ENCODE results near the gene BRI3.

Gene BRI3, protein sequence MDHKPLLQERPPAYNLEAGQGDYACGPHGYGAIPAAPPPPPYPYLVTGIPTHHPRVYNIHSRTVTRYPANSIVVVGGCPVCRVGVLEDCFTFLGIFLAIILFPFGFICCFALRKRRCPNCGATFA

DNA sequence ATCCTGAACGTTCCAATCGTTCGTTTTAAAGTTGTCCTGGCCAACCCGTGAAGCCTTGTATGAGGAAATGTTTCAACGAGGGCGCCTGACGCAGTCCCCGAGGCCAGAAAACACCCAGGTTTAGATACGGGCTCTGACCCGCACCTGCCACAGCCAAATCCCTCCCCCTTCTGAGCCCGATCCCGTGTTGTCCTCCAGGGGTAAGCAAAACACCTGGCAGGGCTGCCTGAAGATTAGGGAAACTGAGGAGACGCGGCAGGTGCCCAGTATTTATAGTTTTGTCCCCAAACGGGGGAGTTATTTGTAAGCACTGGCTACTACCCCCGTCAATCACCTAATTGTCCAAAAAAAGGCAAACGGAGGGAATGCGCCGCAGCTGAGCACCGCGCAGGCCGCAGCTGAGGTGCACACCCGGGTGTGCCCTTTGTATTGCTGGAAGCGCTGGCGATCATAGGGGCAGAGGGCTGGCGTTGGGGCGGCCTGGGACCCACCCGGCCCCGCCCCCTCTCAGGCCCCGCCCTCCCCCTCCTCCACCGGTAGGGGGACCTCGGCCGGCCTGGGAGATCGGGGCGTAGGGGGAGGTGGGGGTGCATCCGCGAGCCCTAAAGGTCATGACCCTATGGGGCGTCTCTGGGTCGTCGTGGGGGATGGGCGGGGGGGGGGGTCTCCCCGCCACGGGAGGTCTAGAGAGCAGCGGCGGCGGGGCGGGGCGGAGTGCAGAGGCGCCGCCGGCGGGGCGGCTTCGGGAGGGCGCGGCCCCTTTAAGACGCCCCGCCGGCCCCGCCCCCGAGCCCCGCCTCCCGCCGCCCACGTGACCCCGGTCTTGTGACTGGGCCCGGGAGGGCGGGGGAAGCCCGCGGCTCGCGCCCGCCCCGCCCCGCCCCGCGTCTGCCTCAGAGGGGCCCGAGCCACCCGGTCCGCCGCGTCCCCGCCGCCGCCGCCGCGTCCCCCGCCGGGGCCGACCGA, at the start of gene BRI3:
TSS of gene BRI3 (plus strand) at position 896 of the 966 bp plus-strand sequence. CDS start 110 bp downstream, outside the sequence.
- DNase-seq (ENCODE audit: low read depth in 2 of 2), result peak; percentile 78 to 90

DNA sequence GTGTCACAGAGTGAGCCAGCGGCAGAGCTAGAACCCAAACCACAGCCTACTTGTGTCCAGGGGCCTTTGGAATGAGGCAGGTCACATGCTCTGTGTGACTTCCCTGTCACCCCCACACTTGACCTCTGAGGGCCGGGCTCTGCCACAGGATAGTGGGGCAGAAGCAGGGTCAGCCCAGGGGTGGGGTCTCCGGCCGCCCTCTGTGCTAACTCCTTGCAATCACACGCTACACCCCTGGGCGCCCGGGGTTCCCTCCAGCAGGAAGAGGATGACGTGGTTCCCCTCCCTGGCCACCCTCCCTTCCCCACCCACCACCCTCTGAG, 49.3 kb upstream of the BRI3 start:
- DNase-seq (ENCODE audit: low read depth in 2 of 2), result no peak

DNA sequence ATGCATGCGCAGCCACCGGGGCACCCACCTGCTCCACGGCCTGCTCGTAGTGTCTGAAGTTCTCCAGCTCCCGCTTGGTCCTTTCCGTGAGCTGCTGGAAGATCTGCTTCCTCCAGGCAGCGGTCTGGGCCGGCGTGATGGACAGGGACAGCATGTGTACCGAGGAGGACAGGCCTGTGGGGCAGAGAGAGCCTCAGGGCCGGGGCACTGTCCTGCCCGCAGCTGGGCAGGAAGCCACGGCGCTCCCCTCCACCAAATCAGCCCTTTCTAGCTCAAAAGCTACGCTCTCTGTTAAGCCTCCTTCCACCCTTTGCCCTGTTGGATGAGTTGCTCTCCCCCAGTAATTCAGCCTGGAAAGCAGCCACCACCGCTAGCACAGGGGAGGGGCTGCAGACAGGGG, 48.7 kb upstream of the BRI3 start:
- no peak for DNase-seq (ENCODE audit: low read depth in 2 of 2)

DNA sequence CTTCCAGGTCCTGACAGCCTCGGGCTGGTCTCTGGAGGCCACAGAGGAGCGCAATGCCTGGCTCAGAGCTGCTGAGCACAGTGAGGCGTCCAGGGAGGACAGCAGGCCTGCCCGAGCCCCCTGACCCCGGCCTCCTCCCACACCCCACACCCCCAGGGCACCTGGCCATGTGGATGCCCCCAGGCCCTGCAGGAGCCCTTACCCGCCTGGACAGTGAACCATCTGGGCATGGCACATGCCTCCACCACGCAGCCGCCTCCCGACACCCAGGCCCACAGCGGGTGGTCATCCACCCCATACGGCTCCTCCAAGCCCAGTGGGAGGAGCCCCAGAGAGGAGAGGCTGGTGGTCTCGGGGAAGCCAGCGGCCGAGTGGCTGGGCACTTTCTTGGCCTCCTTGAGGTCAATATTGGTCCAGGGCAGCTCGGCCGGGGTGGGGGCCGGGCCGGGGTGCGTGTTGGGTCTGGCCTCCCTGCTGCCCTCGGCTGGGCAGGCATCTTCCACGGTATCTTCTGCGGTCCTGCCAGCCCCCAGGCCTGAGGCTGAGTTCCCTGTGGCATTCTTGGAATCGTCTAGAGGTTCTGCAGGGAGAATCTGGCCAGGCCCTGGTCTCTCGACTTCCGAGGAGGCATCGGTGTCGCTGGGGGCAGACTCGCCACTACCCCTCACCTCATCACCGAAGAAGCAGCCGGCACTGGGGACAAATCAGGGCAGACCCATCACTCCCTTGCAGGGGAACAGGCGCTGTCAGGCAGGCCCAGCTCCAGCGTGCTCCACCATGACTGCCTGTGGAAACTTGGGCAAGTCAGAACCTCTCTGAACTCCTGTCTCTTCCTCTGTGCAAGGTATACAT, 48.0 kb upstream of the BRI3 start:
- no peak for DNase-seq (ENCODE audit: low read depth in 2 of 2)

DNA sequence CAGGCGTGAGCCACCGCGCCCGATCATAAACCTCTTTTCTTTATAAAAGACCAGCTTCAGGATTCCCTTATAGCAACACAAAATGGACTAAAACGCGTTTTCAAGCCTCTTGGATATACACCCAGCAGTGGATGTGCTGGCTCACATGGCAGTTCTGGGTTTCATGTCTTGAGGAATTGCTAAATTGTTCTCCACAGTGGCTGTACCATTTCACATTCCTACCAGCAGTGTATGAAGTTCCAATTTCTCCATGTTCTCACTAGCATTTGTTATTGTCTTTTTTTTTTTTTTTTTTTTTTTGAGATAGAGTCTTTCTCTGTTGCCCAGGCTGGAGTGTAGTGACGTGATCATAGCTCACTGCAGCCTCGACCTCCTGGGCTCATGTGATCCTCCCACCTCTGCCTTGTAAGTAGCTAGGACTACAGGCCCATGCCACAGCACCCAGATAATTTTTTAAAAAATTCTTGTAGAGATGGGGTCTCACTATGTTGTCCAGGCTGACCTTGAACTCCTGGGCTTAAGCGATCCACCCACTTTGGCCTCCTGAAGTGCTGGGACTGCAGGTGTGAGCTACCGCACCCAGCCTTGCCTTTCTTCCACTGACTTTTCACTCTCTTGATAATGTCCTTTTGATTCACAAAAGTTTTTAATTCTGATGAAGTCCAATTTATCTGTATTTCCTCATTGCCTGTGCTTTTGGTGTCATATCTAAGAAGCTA, 46.9 kb upstream of the BRI3 start:
- no peak for DNase-seq (ENCODE audit: low read depth in 2 of 2)

DNA sequence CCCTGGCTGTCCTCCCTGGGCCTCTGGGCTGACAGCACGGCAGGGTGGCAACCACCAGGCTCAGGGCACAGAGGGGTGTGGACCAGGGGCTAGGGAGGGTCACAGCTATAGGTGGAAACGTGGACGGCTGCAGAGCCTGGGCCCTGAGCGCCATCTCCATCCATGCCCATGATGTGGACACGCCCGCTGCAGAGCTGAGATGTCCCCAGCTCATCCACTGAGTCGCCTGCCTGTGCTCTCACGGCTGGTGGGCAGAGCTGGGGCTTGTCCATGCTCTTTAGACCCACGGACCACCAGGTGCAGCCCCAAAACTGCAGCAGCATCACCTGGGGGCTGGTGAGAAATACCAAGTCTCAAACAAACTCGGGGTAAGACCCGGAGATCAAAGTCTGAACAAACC, 45.6 kb upstream of the BRI3 start:
- no peak for DNase-seq (ENCODE audit: low read depth in 2 of 2)

DNA sequence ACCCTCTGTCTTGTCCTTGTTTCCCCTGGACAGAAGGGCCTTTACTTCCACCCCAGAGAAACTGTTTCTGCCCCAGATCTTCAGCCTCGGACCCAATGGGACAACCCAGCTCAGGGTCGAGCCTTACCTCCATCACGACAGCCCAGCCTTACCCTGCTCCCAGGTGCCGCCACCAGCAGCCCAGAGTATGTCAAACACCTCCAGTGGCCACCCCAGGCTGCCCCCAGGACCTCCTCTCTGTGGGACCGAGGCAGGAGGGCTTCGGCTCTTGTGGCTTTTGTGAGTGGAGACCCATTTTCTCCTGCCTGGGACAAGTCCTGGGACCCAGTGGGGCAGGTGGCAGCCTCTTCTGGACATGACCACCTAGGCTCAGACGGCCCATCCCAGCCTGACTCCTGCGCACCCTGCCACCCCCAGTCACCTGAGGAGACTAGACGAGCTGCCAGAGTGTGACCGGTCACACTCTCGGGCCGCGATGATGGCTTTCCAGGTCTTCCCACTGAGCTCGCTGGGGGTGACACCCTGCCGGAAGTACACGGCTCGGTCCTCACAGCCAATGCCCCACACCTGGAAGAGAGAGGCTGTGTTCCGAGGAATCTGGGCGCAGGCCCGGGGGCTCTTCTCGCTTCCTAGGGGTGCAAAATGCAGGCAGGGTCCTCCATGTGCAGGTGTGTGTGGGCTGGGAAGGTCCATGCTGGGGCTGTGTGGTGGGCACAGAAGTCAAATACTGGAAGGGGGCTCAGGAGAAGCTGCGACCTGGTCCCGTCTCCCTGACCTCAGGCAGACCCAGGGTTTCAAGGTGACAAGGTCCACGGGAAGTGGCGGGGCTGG, 44.9 kb upstream of the BRI3 start:
- DNase-seq (ENCODE audit: low read depth in 2 of 2), result no peak

DNA sequence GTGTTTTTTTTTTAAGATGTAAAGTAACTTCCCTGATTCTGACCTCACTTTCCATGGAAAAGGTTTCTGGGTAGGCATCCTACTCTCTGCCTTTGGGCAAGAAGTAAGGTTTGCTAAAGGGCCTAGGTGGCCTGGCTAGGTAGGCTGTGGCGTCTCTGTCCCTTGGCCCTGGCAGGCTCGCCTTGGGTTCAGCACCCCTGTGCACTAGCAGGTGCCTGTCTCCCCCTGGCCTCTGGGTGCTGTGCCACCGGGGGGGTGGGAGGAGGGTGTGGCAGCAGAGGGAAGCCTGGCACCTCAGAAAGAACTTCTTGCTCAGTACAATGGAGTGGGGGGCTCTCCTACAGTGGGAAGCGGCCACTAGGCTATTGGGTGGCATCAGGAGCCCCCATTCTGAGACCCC, 43.4 kb upstream of the BRI3 start:
- DNase-seq (ENCODE audit: low read depth in 2 of 2), result no peak

DNA sequence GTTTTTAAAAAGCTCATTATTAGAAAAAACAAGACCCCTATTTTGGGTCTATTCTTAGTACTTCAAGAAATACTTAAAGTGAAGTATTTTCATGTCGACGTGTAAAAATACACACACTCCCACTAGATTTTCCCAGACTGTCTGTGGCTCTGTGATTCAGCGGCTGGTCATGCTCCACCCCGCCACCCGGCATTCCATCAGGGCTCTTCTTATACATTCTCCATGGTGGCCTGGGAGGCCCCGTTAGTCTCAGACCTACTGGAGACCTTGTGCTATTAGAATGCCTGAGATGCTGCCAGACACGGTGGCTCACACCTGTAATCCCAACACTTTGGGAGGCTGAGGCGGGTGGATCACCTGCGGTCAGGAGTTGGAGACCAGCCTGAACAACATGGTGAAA, 42.5 kb upstream of the BRI3 start:
- no peak for DNase-seq (ENCODE audit: low read depth in 2 of 2)

DNA sequence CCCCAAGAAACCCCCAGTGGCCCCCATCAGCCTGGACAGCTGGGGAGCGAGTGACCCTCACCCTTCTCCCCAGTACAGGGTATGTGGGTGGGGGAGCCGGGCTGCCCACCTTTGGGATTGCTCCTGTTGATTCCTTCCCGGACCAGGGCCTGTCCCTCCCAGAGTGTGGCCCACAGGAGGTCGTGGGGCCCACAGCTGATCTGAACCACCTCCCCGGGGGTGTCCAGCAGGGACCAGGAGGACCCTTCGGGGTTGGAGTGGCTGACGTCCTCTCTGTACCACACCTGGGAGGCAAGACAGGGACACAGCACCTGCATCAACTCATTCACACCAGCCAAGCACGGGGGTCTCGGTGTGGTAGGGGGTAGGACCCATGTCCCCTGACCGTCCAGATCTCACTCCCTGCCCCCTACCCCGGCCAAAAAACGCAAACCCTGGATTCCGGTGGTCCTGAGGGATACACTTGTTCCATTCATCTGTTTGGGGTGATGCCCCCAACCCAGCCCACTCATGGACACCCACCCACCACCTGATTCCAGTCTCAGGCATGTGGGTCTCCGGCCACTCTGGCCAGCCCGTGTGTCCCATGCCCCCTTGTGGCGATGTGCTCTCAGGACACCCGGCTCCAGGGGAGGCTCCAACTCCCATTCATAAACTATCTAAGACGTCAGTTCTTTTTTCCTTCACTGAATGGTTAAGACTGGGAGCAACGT, 40.4 kb upstream of the BRI3 start:
- DNase-seq (ENCODE audit: low read depth in 2 of 2), result no peak

DNA sequence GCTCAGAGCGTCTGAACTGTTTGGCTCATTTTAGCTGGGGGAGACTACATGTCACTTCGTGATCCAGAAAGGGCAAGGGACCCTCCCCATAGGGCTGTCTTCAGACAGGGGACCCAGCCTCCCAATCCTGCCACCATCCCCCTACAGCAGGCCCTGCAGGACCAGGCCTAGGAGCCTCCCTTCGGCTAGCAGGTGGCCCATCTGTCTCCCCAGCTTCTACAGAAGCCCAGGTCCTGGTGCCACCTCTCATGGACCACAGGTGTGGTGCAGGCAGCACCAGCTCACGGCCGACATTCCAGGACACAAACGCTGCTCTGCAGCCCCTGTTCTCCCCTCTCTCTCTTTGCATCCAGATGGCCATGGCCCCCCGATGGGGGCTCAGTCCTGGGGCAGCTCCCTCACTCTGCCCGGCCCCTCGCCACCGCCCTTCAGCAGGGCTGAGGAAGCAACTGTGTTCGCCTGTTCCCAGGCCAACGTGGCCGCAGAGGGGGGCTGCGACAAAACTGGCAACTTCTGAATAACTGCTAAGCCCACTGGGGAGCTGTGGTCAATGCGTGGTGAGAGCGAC, 39.7 kb upstream of the BRI3 start:
- DNase-seq (ENCODE audit: low read depth in 2 of 2), result no peak

DNA sequence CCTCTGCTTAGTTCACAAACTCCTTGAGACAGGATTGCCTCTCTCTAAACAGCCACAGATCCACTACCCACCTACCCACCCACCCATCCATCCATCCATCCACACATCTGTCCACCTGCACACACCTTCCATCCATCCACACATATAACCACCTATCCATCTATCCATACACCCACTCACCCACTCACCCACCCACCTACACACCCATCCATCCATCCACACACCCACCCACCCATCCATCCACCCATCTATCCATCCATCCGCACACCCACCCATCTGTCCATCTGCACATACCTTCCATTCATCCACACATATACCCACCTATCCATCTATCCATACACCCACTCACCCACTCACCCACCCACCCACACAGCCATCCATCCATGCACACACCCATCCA, 39.1 kb upstream of the BRI3 start:
- DNase-seq (ENCODE audit: low read depth in 2 of 2), result no peak

DNA sequence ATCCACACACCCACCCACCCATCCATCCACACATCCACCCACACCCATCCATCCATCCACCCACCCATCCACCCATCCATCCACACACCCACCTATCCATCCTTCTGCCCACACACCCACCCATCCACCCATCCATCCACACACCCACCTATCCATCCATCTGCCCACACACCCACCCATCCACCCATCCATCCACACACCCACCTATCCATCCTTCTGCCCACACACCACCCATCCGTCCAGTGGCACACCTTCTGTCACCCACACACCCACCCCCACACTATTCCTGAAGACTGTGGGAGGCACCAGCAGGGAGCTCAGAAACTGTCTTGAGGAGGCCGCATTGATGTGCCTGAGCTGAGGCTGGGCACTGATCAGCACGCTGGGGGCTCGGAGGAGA, 38.6 kb upstream of the BRI3 start:
- DNase-seq (ENCODE audit: low read depth in 2 of 2), result no peak

DNA sequence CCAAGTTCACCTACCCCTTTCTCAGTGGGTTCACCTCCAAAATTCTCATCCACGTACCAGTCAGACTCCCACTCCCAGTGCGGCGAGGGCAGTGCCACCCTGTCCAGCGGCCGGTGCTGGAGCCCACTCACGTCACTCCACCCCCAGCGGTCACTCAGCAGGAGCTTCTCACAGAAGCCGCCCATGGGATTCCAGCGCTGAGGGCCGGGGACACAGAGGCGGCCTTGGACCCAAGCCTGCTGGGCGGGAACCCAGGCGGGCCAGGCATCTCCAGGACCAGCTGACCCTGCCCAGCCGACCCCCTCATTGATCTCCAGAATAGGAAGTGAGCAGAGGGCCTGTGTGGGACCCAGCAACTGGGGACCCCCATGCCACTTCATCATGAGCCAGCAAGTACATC, 36.6 kb upstream of the BRI3 start:
- no peak for DNase-seq (ENCODE audit: low read depth in 2 of 2)

DNA sequence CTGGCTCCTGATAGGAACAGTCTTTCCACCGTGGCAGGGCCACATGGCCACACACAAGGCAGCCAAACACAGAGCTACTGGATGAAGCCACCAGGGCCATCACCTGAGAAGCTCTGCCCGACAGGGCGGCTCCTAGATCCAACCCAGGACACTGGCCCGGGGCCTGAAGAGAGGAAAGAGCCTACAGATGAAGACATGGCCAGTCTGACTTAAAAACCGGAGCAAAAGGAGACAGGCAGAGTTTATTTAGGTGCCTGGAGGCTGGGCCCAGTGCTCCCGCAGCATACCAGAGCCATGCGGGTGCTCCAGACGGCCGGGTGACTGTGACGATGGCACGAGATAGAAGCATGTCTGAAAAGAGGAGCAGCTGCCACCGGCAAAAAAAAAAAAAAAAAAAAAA, 33.3 kb upstream of the BRI3 start:
- DNase-seq (ENCODE audit: low read depth in 2 of 2), result no peak

DNA sequence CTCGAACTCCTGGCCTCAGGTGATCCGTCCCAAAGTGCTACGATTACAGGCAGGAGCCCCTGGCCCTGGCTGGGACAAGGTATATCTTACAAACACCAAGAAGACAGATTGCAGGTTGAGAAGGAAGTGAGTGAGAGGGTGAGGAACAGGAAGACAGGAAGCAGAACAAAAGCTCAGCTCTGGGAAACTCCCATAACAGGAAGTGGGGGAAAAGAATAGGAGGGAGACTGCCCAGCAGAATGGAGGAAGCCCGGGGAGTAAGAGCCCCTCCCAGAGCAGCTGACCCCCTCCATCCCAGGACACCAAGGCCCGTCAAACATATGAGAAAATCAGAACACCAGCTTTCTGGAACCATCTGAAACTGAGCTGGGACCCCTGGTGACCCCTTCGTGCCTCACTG, 32.4 kb upstream of the BRI3 start:
- DNase-seq (ENCODE audit: low read depth in 2 of 2), result no peak

DNA sequence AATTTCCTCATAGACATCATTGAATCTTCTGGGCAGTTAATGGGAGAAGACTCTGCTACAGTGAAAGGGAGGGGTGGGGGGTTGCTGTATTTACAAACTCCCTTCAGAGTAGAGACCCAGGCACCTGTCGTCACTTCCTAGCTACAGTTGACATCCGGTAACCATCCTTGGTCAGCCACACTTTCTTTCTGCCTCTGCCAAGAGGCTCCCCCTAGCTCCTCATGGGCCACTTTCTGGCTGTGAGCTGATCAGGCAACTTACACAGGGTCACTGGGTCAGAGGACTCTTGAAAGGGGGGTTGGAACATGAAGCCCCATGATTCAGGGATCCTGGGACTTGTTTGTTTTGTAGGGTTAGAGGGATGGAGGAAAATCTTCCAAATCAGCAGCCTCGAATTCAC, 30.7 kb upstream of the BRI3 start:
- peak in 1 of 2 experiments; percentile 8 for DNase-seq (ENCODE audit: low read depth in 2 of 2)

DNA sequence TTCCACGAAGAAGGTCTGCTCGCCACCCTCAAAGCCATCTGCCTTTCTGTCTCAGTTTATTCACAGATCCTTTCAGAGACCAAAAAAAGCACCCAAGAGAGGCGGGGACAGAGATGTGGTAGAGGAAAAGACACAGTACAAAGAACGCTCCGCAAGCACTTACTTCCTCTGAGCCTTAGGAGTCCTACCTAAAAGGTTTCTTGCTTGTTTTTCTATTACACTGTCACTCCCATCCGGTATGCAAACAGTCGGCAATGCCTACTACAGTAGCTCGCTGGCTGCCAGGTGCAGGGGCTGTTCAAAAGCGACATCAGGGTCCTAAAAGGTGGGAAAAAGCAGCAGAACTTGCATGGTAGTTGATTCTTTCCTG, 30.3 kb upstream of the BRI3 start:
- DNase-seq (ENCODE audit: low read depth in 2 of 2), result no peak

DNA sequence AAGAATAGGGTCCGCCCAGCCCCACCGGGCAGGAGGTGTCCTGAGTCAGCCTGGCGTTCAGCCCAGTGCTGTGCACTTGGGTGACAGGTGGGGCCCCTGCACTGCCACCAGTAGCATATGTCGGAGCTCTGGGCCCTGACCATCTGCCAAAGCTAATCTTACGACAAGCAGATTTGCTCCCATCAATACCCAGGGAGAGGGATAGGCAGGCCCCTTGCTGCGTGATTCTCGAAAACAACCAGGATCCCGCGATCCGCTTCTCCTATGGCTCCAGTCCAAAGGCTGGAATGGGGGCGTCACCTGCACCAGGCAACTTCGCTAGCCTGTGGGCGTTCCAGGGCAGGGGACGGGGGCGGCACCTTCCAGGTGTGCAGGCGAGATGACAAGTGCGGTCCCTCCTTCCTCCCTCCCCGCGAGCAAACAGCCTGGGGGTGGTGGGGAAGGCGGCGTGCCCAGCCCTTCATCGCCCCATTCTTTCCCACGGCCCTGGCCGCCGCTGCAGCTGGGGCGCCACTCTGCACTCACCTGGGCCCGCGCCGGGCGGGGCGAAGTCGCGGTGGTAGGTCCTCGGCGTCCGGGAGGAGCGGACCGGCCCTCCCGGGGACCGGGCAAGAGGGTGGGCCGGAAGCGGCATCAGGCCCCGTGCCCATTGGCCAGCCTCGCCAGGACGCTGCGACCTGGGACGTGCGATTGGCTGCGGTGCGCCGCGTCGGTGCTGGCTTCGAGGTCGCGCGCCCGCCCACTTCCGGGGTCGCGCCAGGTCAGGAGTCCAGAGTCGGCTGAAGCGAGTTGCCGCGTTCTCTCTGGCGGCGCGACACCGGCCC, 29.7 kb upstream of the BRI3 start, which contains the start of gene TECPR1:
TSS of gene TECPR1 (minus strand) at position 632 of the 824 bp plus-strand sequence. CDS start 6,086 bp downstream, outside the sequence.
- DNase-seq (ENCODE audit: low read depth in 2 of 2), result peak; percentile 77 to 84

Measured in stimulated activated CD4-positive, alpha-beta T cell treated with anti-CD3 and anti-CD28 coated beads, Interleukin-12 subunit alpha, Interleukin-12 subunit beta, amount 100 ng/mL, for 24 hours (primary cell).